GM21717 (cell line): ENCODE measurements around the gene CTSL.
"Not testable (repeated sequence)": the region's sequence is repeated elsewhere in the genome, so short reads cannot be mapped to it uniquely, and the experiment has no call there.

Source experiments
- ATAC-seq: cut with Tn5 transposase; IDR thresholded peaks from one replicate; pipeline ENCODE4 v1.9.1; 2021; ENCODE audit warnings: mild to moderate bottlenecking, moderate library complexity; ENCODE audit not compliant: unreplicated experiment

CTSL gene

GRCh38 chr9:87718852-87719612, 6.9 kb upstream of the CTSL start:
- no peak for ATAC-seq

- ATAC-seq, result no peak
Observed at GRCh38 chr9:87720173-87720572, 5.7 kb upstream of the CTSL start.

GRCh38 chr9:87722393-87723088, 3.4 kb upstream of the CTSL start:
- no peak for ATAC-seq

DNA sequence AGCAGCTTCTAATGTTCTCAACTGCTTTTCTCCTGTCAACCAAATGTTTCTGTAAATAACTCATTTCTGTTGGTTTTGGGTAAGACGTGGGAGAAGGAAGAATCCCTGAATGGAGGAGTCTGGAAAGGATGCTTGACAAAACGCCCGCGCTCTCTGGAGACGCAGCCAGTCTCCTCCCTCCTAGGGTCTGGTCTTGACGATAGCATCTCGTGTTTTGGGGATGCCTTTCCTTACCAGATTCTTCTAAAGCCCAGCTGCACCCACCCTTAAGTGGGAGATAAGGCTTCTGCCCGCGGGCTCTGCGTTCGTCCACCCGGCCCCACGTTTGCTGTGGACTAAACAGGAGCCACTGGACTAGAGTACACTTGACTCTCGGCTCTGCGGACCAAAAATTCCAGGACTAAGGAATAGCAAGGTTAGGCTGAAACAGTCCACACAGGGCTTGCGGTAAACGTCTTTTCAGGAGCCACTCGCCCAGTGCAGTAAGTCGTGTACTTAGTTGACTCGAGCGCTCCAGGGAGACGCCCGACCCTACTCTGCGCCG, 491 bp upstream of the CTSL start:
- ATAC-seq, result no peak

- ATAC-seq, result no peak
Observed at GRCh38 chr9:87729246-87729645, 3.3 kb downstream of the CTSL start.

- no peak for ATAC-seq
Observed at GRCh38 chr9:87731321-87731720, 5.4 kb downstream of the CTSL start.

DNA sequence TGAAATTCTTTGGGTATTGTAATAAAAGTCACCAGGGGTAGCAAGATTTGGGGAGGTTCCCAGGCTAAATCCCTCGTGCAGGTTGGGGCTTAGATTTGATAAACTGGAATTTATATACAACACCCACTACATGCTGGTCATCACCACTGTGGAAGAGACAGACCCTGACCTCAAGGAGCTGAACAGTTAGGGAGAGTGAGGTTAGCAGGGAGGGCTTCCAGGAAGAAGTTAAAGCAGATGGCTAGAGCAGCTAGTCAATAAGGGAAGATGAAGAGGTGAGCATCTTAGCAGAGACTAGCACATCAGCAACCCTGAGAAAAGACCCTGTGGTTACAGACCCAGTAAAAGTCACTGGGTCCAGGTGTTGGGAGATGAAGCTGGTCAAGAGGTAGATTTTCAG, 6.4 kb downstream of the CTSL start:
- ATAC-seq, result no peak

DNA sequence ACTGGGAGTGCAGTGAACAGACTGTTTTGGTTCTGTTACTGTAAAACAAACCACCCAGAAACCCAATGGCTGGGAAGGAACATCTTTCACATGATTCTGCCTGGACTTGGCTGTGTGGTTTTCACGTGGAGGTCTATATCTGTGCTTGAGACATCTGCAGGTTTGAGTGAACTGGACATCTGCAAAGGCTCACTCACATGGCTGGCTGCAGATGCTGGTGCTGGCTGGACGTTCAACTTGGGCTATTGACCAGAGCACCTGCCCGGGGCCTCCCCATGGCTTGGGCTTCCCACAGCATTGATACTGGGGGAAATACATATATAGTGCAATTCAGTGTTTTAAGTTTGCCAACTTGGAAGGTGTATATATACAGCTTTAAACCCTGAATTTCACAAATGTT, 6.8 kb downstream of the CTSL start:
- no peak for ATAC-seq

GRCh38 chr9:87733273-87734052, 7.5 kb downstream of the CTSL start:
- ATAC-seq, result no peak

- no peak for ATAC-seq
Observed at GRCh38 chr9:87734106-87734505, 8.2 kb downstream of the CTSL start.

- ATAC-seq, result no peak
Observed at GRCh38 chr9:87739546-87739945, 13.6 kb downstream of the CTSL start.

DNA sequence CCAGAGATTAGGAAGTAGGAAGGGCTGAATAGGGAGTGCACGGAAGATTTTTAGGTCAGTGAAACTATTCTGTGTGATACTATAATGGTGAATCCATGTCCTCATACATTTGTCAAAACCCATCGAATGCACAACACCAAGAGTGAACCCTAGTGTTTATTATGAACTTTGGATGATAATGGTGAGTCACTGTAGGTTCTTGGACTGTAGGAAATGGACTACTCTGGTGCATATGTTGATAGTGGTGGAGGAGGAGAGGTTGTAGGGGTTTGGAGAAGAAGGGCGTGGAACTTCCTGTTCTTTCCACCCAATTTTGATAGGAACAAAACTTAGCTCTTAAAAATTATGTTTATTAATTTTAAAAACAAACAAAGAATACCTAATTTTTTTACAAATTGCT, 14.3 kb downstream of the CTSL start:
- no peak for ATAC-seq

DNA sequence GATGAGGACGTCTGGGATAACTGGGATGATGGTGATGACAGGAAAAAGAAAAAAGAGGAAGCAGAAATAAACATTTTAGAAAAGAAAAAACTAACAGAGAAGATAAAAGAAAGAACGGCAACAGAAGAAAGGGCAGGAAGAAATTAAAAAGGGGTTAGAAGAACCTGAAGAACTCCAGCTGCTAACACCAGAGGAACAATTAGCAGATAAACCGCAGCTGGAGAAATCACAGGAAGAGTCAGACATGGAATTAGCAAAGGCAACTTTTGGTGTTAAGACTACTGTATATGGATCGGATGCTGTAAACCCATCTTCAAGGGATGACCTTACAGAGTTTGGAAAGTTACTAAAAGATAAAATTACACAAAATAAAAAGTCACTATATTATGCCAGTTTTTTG, 15.4 kb downstream of the CTSL start:
- ATAC-seq, result no peak

GRCh38 chr9:87741891-87742290, 16.0 kb downstream of the CTSL start:
- ATAC-seq, result no peak

DNA sequence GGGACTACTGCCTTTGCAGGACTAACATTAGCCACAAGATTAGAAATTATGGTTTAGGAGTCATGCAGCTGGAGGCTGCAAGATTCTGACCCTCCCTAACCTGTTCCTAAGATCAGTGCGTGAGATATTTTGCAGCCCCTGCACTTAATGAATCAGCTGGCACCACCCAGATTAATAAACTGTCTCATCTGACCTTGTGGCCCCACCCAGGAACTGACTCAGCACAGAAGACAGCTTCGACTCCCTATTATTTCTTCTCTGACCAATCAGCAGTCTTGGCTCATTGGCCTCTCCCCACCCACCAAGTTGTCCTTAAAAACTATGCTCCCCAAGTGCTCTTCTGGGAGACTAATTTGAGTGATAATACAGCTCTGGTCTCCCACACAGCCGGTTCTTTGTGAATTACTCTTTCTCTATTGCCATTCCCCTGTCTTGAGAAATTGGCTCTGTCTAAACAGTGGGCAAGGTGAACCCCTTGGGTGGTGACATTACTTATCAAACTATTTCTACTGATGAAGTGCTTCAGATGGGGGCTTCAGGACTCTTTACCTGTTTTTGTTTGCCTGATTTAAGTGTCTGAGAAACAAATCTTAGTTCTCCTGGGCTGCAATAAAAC, 17.0 kb downstream of the CTSL start:
- no peak for ATAC-seq

DNA sequence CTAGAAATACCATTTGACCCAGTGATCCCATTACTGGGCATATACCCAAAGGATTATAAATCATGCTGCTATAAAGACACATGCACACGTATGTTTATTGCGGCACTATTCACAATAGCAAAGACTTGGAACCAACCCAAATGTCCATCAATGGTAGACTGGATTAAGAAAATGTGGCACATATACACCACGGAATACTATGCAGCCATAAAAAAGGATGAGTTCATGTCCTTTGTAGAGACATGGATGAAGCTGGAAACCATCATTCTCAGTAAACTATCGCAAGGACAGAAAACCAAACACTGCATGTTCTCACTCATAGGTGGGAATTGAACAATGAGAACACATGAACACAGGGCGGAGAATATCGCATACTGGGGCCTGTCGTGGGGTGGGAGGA, 18.3 kb downstream of the CTSL start:
- ATAC-seq, result not testable (repeated sequence)

- no peak for ATAC-seq
Observed at GRCh38 chr9:87746186-87746585, 20.3 kb downstream of the CTSL start.

- ATAC-seq, result no peak
Observed at GRCh38 chr9:87748881-87749280, 23.0 kb downstream of the CTSL start.

GRCh38 chr9:87749335-87750035, 23.6 kb downstream of the CTSL start:
- ATAC-seq, result no peak

DNA sequence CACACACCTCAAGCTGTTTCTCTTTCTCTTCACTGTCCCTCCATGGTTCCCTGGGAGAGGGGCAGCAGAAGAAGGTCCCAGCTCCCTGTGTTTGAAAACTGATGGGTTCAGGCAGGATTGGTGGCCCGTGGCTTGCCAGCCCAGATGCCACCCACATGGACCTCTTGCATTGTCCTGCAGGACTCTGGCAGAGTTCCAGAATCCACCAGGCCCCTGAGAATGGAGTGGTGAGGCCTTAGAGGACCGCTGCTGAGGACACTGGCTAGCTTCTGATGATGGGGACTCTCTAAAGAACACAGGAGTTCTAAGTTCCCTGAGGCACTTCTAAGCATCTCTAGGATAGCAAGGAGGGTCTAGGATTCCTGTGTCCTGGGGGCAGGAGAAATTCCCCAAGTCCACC, 24.8 kb downstream of the CTSL start:
- no peak for ATAC-seq

GRCh38 chr9:87751423-87751822, 25.5 kb downstream of the CTSL start:
- ATAC-seq, result no peak
